Cardiac fibroblast (primary cell): ENCODE results near the gene NEMF.

Source experiments
- DNase-seq, 2 donors: peaks; one replicate each; pipeline versions ENCODE4 v3.0.0 to v3.0.0-alpha.2; 2010; ENCODE audit warnings: low read depth in 2 of 2
- H3K4me3 ChIP-seq, 2 donors: replicated peaks in 1 of 2; 1 replicate in 1 of 2; 2 replicates in 1 of 2; pipeline ENCODE4 v1.5.1; 2011; ENCODE audit warnings: low read depth in 2 of 2, low read length in 2 of 2, mild to moderate bottlenecking in 2 of 2, moderate library complexity in 1 of 2
- CTCF ChIP-seq: IDR thresholded peaks from one replicate; pipeline ENCODE4 v1.5.1; 2011; ENCODE audit warnings: low read depth, mild to moderate bottlenecking, low read length, inconsistent platforms

NEMF gene

GRCh38 chr14:49861699-49862088 is 9.1 kb upstream of the NEMF start:
- DNase-seq: peak; percentile 90 to 92
- H3K4me3 ChIP-seq: peak overlapping the region; percentile 58 to 67
- no peak for TF ChIP-seq CTCF

GRCh38 chr14:49860988-49861698 is 8.6 kb upstream of the NEMF start:
- TF ChIP-seq CTCF: no peak
- DNase-seq: no peak
- H3K4me3 ChIP-seq: peak overlapping the region; percentile 58 to 67

- no peak for TF ChIP-seq CTCF
- DNase-seq: no peak
- no peak overlapping the region for H3K4me3 ChIP-seq
Observed at GRCh38 chr14:49858383-49858782, 5.8 kb upstream of the NEMF start.

GRCh38 chr14:49857427-49858003 is 4.9 kb upstream of the NEMF start:
- TF ChIP-seq CTCF: no peak
- no peak for DNase-seq
- H3K4me3 ChIP-seq: no peak overlapping the region

GRCh38 chr14:49853572-49854375 is 1.2 kb upstream of the NEMF start:
- peak; percentile 90 to 91 for DNase-seq
- H3K4me3 ChIP-seq: peak overlapping the region in 1 of 2 donors; percentile 4
- TF ChIP-seq CTCF: peak; percentile 82

GRCh38 chr14:49853158-49853477 is 530 bp upstream of the NEMF start:
- peak overlapping the region; percentile 81 to 88 for H3K4me3 ChIP-seq
- no peak for DNase-seq
- TF ChIP-seq CTCF: no peak
